ENCODE measurements around the gene FES. TPM values are rescaled to one million over a fixed set of nuclear protein-coding genes. Genes with fewer than 3 reads are reported as not detected.

FES gene
- polyA plus RNA-seq, 1 of the 3 experiments (the other 2 are of a cell fraction), result 0.03 TPM

DNA sequence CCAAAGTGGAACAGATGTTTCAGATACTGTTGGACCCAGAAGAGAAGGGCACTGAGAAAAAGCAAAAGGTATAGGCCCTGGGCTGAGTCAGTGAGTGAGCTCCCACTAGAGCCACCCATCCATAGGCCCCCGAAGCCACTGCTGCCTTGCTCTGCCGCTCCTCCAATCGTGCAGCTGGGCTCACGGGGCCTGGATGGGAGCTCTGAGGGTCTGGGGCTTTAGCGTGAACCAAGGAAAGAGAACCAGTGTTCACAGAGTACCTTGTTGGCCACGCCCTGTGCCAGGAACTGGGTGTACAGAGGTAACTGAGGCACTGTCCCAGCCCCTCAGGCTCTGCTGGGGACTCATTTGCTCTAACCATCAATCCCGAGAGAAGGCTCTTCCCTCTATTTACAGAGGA is 55.5 kb downstream of the FES start:
- no peak for TF ChIP-seq RFX5 (IDR thresholded peaks at IDR 0.05; ENCODE audit: low read length)
- no peak for TF ChIP-seq CHD2 (IDR thresholded peaks at IDR 0.05; ENCODE audit: low read length, partially characterized antibody)
- TF ChIP-seq REST (IDR thresholded peaks at IDR 0.05; ENCODE audit: low read depth, low read length), result no peak
- TF ChIP-seq TAF1 (IDR thresholded peaks at IDR 0.05; ENCODE audit: borderline replicate concordance, low read depth, low read length), result no peak
- TF ChIP-seq, protein P1, sequence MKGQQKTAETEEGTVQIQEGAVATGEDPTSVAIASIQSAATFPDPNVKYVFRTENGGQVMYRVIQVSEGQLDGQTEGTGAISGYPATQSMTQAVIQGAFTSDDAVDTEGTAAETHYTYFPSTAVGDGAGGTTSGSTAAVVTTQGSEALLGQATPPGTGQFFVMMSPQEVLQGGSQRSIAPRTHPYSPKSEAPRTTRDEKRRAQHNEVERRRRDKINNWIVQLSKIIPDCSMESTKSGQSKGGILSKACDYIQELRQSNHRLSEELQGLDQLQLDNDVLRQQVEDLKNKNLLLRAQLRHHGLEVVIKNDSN (IDR thresholded peaks at IDR 0.05; ENCODE audit: borderline replicate concordance, low read depth), result no peak
- TF ChIP-seq FOXM1 (IDR thresholded peaks at IDR 0.05; ENCODE audit: low read depth), result no peak
- TF ChIP-seq JUND (IDR thresholded peaks at IDR 0.05), result no peak
- TF ChIP-seq RXRA (IDR thresholded peaks at IDR 0.05; ENCODE audit: borderline replicate concordance, low read depth), result no peak
- no peak for TF ChIP-seq SMC3 (IDR thresholded peaks at IDR 0.05; ENCODE audit: low read depth, low read length)
- no peak for TF ChIP-seq SIN3A (IDR thresholded peaks at IDR 0.05; ENCODE audit: borderline replicate concordance, low read depth, low read length)
- no peak for TF ChIP-seq NRF1 (IDR thresholded peaks at IDR 0.05; ENCODE audit: low read depth, low read length)
- TF ChIP-seq, protein P2, sequence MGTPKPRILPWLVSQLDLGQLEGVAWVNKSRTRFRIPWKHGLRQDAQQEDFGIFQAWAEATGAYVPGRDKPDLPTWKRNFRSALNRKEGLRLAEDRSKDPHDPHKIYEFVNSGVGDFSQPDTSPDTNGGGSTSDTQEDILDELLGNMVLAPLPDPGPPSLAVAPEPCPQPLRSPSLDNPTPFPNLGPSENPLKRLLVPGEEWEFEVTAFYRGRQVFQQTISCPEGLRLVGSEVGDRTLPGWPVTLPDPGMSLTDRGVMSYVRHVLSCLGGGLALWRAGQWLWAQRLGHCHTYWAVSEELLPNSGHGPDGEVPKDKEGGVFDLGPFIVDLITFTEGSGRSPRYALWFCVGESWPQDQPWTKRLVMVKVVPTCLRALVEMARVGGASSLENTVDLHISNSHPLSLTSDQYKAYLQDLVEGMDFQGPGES (IDR thresholded peaks at IDR 0.05; ENCODE audit: low read depth, low read length), result no peak
- no peak for TF ChIP-seq RCOR1 (IDR thresholded peaks at IDR 0.05; ENCODE audit: low read length)
- TF ChIP-seq FOXJ3 (CRISPR knock-in tag; IDR thresholded peaks at IDR 0.05), result no peak
- TF ChIP-seq, protein P3, sequence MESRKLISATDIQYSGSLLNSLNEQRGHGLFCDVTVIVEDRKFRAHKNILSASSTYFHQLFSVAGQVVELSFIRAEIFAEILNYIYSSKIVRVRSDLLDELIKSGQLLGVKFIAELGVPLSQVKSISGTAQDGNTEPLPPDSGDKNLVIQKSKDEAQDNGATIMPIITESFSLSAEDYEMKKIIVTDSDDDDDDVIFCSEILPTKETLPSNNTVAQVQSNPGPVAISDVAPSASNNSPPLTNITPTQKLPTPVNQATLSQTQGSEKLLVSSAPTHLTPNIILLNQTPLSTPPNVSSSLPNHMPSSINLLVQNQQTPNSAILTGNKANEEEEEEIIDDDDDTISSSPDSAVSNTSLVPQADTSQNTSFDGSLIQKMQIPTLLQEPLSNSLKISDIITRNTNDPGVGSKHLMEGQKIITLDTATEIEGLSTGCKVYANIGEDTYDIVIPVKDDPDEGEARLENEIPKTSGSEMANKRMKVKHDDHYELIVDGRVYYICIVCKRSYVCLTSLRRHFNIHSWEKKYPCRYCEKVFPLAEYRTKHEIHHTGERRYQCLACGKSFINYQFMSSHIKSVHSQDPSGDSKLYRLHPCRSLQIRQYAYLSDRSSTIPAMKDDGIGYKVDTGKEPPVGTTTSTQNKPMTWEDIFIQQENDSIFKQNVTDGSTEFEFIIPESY (IDR thresholded peaks at IDR 0.05; ENCODE audit: borderline replicate concordance, low read depth), result no peak
- no peak for TF ChIP-seq RAD21 (IDR thresholded peaks at IDR 0.05; ENCODE audit: low read length)
- TF ChIP-seq USF2 (IDR thresholded peaks at IDR 0.05; ENCODE audit: borderline replicate concordance, low read depth, low read length), result no peak
- no peak for DNase-seq
- no peak overlapping the region for H3K4me3 ChIP-seq (ENCODE audit: low read depth in 2 of 2, low read length in 1 of 2)
- ChIA-PET POLR2A (interaction anchor here (1.1 kb wide), 1 partner anchor 8 kb away, joined by 3 read pairs; no protein-coding TSS in a partner anchor), CTCF (interaction anchor here (0.8 to 11.5 kb wide), 5 partner anchors 8 to 308 kb away, joined by 3 to 142 read pairs (median 3); partner anchors contain the start of genes HDDC3, RCCD1 and UNC45A)
- H3K36me3 ChIP-seq (replicated peaks in 1 of 2; ENCODE audit: control insufficient read depth in 1 of 2, insufficient read depth in 2 of 2, low read length in 1 of 2), result peaks cover 44 to 54% of the 10 kb centered on the region in 2 experiments
- no peak overlapping the region for H2AFZ ChIP-seq (ENCODE audit: low read depth)
- peaks cover 7 to 10% of the 10 kb centered on the region in 2 experiments; a peak in 2 of 4 replicates for H3K4me1 ChIP-seq (ENCODE audit: control insufficient read depth in 1 of 2, insufficient read depth in 2 of 2, low read depth in 1 of 2, low read length in 1 of 2)
- H3K4me2 ChIP-seq, result no peak overlapping the region
- H3K27ac ChIP-seq (ENCODE audit: low read depth in 2 of 2, low read length in 1 of 2), result no peak overlapping the region
- no peaks in the 10 kb centered on the region for H3K9me3 ChIP-seq
- H3K9ac ChIP-seq, result no peak overlapping the region
- no peaks in the 10 kb centered on the region for H3F3A ChIP-seq (replicated peaks; ENCODE audit: insufficient read depth)
- no peaks in the 10 kb centered on the region for H3K27me3 ChIP-seq (ENCODE audit: insufficient read depth)
- 70% methylated on average over 2 of the region's 7 CpGs for WGBS (ENCODE audit: low lambda C conversion rate)
- H3K9me2 ChIP-seq, result no peaks in the 10 kb centered on the region
- no peaks in the 10 kb centered on the region for H4K20me1 ChIP-seq (ENCODE audit: insufficient read depth)
- peaks cover 23% of the 10 kb centered on the region for H3K79me2 ChIP-seq (ENCODE audit: insufficient read depth)
